ENCODE results near the gene SMIM41.

SMIM41 gene

DNA sequence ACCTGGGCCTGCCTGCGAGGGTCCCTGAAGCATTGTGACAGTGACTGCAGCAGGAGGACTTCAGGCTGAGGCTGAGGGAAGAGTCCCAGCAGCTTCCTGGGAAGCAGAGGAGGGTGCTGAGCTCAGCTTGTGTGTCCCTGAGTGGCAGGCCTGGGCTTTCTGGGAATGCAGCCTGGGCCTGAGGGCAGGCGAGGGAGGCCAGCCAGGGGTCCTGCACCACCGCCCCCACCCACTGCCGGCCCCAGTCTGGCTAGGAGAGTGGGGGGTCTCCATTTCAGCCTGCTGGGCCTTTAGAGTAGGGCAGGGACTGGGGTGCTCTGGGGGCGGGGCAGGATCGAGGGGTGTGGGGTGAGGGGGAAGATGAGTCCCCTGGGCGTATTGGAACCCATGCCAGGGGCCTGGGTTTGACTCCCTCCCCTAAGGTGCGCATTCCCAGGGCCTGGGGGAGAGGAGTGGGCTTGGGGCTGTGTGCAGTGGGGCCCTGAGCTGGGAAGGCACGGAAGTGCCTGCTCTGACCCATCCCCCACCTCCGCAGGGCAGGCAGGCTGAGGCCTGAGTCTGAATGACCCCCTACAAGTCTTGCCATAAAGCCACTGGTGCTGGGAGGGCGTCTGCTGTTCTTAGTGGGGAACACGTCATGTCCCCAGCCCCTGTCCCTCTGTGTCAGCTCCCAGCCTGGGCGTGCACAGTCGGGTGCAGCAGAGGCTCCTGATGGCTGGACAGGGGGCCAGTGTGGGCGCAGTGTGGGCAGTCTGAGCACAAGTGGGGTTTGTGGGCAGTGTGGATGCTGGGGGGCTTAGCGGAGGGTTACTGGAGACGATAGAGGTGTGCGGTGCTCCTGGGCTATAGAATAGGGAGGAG, 66.0 kb downstream of the SMIM41 start:
- H3K4me3 ChIP-seq, result no peak overlapping the region
- TF ChIP-seq, protein P1, sequence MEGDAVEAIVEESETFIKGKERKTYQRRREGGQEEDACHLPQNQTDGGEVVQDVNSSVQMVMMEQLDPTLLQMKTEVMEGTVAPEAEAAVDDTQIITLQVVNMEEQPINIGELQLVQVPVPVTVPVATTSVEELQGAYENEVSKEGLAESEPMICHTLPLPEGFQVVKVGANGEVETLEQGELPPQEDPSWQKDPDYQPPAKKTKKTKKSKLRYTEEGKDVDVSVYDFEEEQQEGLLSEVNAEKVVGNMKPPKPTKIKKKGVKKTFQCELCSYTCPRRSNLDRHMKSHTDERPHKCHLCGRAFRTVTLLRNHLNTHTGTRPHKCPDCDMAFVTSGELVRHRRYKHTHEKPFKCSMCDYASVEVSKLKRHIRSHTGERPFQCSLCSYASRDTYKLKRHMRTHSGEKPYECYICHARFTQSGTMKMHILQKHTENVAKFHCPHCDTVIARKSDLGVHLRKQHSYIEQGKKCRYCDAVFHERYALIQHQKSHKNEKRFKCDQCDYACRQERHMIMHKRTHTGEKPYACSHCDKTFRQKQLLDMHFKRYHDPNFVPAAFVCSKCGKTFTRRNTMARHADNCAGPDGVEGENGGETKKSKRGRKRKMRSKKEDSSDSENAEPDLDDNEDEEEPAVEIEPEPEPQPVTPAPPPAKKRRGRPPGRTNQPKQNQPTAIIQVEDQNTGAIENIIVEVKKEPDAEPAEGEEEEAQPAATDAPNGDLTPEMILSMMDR (IDR thresholded peaks at IDR 0.05), result no peak

GRCh38 chr12:52146089-52146821, 66.8 kb downstream of the SMIM41 start:
- TF ChIP-seq, protein P1 (IDR thresholded peaks at IDR 0.05), result no peak
- H3K27ac ChIP-seq, result peak overlapping the region; percentile 73 to 91
- no peak overlapping the region for H3K4me3 ChIP-seq
- peak; percentile 72 for DNase-seq (ENCODE audit: low spot score)

More for the DNA sequence above, 66.0 kb downstream of the SMIM41 start:
- H3K27ac ChIP-seq, result peak overlapping the region in 1 of 2 donors; percentile 91
- peak; percentile 66 for DNase-seq (ENCODE audit: low spot score)

- DNase-seq (ENCODE audit: low spot score), result no peak
- TF ChIP-seq, protein P1 (IDR thresholded peaks at IDR 0.05), result no peak
- no peak overlapping the region for H3K4me3 ChIP-seq
- peak overlapping the region; percentile 73 to 91 for H3K27ac ChIP-seq
These were observed 67.4 kb downstream of the SMIM41 start for GRCh38 chr12:52146822-52147366.

GRCh38 chr12:52147367-52147963, 68.0 kb downstream of the SMIM41 start:
- Histone ChIP-seq H3K4me3 (no peak overlapping the region), H3K27ac (peak overlapping the region; percentile 73 to 91)
- DNase-seq (ENCODE audit: low spot score), result peak; percentile 98
- TF ChIP-seq, protein P1 (IDR thresholded peaks at IDR 0.05), result no peak

DNA sequence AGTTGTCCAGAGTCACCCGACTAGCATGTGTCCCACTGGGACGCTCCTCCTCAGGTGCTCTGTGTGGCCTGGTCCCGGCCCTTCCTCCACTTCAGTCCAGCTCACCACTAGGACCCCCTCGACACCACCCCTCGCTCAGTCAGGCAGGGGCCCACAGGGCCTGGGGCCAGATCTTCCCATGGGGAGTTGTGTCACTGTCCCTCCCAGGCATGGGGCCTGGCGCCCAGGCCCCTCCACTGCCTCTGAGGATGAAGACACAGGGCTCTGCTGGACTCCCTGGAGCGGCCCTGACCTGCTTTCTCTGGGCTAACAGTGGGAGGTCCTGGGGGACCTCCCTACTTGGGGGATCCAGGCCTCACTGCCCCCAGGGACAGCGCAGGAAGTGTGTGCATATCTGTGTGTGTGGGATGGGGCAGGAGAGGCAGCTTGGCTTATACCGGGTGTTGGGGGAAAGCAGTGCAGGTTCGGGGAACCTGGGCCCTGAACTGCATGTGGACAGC, 68.5 kb downstream of the SMIM41 start:
- Histone ChIP-seq H3K4me3 (no peak overlapping the region), H3K27ac (peak overlapping the region; percentile 73 to 91)
- DNase-seq (ENCODE audit: low spot score), result no peak
- TF ChIP-seq, protein P1 (IDR thresholded peaks at IDR 0.05), result no peak

GRCh38 chr12:52148464-52149181, 69.1 kb downstream of the SMIM41 start:
- Histone ChIP-seq H3K4me3 (no peak overlapping the region), H3K27ac (peak overlapping the region; percentile 73 to 91)
- no peak for DNase-seq (ENCODE audit: low spot score)
- TF ChIP-seq, protein P1 (IDR thresholded peaks at IDR 0.05), result no peak

All from coronary artery (tissue), 2 donors.